HFFc6 (cell line): ENCODE results near the gene LIME1. TPM values are rescaled to one million over a fixed set of nuclear protein-coding genes. Genes with fewer than 3 reads are reported as not detected.

Experiments
- DNase-seq: peaks from one replicate; pipeline ENCODE4 v3.0.0-alpha.2; 2018
- H3K27ac Mint-ChIP-seq: 2 replicates; pipeline ENCODE4 v1.8.0; 2020; ENCODE audit warnings: mild to moderate bottlenecking, mixed read lengths
- H3K27me3 Mint-ChIP-seq: 2 replicates; pipeline ENCODE4 v1.8.0; 2021; ENCODE audit warnings: mild to moderate bottlenecking, moderate library complexity, mixed read lengths; ENCODE audit not compliant: insufficient read depth
- H3K36me3 Mint-ChIP-seq: 2 replicates; pipeline ENCODE4 v1.8.0; 2021; ENCODE audit warnings: low read depth, mixed read lengths
- H3K4me1 Mint-ChIP-seq: 2 replicates; pipeline ENCODE4 v1.8.0; 2020; ENCODE audit warnings: low read depth, mixed read lengths
- H3K4me3 Mint-ChIP-seq: 2 replicates; pipeline ENCODE4 v1.8.0; 2020; ENCODE audit warnings: mild to moderate bottlenecking, moderate library complexity, mixed read lengths
- H3K9me3 Mint-ChIP-seq: 2 replicates; pipeline ENCODE4 v1.8.0; 2020; ENCODE audit warnings: mild to moderate bottlenecking, mixed read lengths
- total RNA-seq, 6 experiments: library from RNA; stranded (reverse); fragmentation: NEBNext Ultra II Directional; extraction: Animal tissue kit (Norgen Biotek cat#: 25700); gene quantifications; 2 replicates in 1 of 6; 3 replicates in 5 of 6; pipeline ENCODE4 v1.2.3, GENCODE V29; 2021
- TF ChIP-seq, protein P1 (sequence below): fragments of 200-600 bp; sonication (generic); IDR thresholded peaks from 2 replicates; pipeline ENCODE4 v1.5.0; 2021; ENCODE audit warnings: antibody characterized with exemption, mild to moderate bottlenecking

Gene LIME1
- total RNA-seq, 6 experiments from 2014 or later, result 3.4 to 6.1 (median 4.6) TPM

DNA sequence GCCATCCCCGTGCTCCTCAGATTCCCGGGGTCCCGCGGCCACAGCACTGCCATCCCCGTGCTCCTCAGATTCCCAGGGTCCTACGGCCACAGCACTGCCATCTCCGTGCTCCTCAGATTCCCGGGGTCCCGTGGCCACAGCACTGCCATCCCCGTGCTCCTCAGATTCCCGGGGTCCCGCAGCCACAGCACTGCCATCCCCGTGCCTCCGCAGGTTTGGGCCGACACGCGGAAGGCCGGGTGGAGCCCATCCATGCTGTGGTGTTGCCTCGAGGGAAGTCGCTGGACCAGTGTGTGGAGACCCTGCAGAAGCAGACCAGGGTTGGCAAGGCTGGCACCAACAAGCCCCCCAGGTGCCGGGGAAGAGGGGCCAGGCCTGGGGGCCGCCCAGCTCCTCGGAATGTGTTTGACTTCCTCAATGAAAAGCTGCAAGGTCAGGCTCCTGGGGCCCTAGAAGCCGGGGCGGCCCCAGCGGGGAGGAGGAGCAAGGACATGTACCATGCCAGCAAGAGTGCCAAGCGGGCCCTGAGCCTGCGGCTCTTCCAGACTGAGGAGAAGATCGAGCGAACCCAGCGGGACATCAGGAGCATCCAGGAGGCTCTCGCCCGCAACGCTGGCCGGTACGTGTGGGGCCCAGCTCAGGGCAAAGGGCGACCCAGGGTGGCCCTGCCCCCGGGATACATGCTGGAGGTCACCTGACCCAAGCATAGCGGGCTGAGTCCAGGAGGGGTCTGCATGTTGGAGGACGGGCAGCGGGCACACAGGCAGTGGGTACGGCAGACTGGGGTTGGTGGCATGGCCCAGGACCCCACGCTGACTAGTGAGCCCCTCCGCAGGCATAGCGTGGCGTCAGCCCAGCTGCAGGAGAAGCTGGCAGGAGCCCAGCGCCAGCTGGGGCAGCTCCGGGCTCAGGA, 1.3 kb upstream of the LIME1 start:
- Mint-ChIP-seq H3K4me1 (no peaks in the 10 kb centered on the region), H3K27me3 (peaks cover 2% of the 10 kb centered on the region), H3K4me3 (no peak overlapping the region), H3K27ac (no peak overlapping the region), H3K36me3 (peaks cover 5% of the 10 kb centered on the region; the same call in 1 of the 2 replicates), H3K9me3 (no peaks in the 10 kb centered on the region)
- TF ChIP-seq, protein P1, sequence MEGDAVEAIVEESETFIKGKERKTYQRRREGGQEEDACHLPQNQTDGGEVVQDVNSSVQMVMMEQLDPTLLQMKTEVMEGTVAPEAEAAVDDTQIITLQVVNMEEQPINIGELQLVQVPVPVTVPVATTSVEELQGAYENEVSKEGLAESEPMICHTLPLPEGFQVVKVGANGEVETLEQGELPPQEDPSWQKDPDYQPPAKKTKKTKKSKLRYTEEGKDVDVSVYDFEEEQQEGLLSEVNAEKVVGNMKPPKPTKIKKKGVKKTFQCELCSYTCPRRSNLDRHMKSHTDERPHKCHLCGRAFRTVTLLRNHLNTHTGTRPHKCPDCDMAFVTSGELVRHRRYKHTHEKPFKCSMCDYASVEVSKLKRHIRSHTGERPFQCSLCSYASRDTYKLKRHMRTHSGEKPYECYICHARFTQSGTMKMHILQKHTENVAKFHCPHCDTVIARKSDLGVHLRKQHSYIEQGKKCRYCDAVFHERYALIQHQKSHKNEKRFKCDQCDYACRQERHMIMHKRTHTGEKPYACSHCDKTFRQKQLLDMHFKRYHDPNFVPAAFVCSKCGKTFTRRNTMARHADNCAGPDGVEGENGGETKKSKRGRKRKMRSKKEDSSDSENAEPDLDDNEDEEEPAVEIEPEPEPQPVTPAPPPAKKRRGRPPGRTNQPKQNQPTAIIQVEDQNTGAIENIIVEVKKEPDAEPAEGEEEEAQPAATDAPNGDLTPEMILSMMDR, result no peak
- DNase-seq, result no peak

DNA sequence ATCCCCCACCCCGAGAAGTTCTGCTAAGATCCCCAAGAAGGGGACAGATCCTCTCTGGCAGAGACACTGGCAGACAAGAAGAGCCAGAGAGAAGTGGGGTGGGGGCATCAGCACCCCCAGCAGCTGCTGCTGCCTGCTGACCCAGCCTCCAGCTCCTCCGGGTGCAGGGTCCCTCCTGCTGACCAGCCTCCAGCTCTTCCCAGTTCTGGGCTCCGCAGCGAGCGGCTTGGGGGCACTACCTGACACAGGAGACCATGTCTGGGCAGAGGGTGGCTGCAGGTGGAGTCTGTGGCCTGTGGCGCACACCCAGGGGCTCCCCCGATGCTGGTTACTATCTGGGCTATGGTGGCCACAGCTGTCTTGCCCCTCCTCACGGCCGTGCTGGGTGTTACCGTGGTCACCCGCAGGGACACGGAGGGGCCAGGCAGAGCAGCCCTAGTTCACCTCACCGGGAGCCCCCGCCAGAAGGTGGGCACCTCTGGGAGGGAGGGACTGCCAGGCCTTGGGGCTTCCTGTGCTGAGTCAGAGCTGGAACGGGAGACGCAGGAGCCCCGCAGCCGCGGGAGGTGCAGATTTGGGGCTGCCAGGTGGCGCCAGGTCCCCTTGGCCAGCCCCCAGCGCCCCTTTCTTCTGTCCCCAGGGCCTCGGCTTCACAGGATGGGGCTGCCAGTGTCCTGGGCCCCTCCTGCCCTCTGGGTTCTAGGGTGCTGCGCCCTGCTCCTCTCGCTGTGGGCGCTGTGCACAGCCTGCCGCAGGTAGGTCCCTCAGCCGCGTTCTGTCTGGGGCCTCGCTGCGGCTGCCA, 630 bp downstream of the LIME1 start:
- Mint-ChIP-seq H3K9me3 (no peaks in the 10 kb centered on the region), H3K36me3 (peaks cover 5% of the 10 kb centered on the region; the same call in 1 of the 2 replicates), H3K27me3 (peaks cover 2% of the 10 kb centered on the region), H3K27ac (no peak overlapping the region), H3K4me1 (no peaks in the 10 kb centered on the region), H3K4me3 (no peak overlapping the region)
- TF ChIP-seq, protein P1, result no peak
- DNase-seq, result no peak

DNA sequence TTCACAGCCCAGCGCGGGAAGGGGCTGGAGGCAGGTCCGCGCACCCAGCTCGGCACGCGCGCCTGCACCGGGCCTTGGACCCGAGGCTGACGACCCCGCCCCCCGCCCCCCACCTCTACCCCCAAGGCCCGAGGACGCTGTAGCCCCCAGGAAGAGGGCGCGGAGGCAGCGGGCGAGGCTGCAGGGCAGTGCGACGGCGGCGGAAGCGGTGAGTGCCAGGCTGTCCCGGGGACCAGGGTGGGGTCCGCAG, 1.2 kb downstream of the LIME1 start:
- H3K27ac Mint-ChIP-seq, result no peak overlapping the region
- DNase-seq, result no peak
- no peaks in the 10 kb centered on the region for H3K9me3 Mint-ChIP-seq
- peaks cover 2% of the 10 kb centered on the region for H3K27me3 Mint-ChIP-seq
- no peaks in the 10 kb centered on the region for H3K4me1 Mint-ChIP-seq
- peaks cover 5% of the 10 kb centered on the region; the same call in 1 of the 2 replicates for H3K36me3 Mint-ChIP-seq
- TF ChIP-seq, protein P1, result no peak
- H3K4me3 Mint-ChIP-seq, result no peak overlapping the region

DNA sequence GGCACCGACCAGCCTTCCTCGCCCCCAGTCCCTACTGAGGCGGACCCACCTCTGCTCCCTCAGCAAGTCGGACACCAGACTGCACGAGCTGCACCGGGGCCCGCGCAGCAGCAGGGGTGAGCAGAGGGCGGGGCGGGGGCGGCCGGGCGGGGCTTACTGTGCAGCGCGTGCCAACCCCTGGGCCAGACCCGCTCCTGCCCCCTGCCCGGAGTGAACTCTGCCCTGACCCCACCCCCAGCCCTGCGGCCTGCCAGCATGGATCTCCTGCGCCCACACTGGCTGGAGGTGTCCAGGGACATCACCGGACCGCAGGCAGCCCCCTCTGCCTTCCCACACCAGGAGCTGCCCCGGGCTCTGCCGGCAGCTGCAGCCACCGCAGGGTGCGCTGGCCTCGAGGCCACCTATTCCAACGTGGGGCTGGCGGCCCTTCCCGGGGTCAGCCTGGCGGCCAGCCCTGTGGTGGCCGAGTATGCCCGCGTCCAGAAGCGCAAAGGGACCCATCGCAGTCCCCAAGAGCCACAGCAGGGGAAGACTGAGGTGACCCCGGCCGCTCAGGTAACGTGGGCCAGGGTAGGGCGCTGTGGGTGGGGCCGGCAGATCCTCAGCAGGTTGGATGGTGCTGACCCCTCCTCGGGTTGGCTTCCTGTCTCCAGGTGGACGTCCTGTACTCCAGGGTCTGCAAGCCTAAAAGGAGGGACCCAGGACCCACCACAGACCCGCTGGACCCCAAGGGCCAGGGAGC, 1.7 kb downstream of the LIME1 start:
- no peak for DNase-seq
- H3K4me3 Mint-ChIP-seq, result no peak overlapping the region
- H3K9me3 Mint-ChIP-seq, result no peaks in the 10 kb centered on the region
- peaks cover 2% of the 10 kb centered on the region for H3K27me3 Mint-ChIP-seq
- H3K36me3 Mint-ChIP-seq, result peaks cover 5% of the 10 kb centered on the region; the same call in 1 of the 2 replicates
- no peak overlapping the region for H3K27ac Mint-ChIP-seq
- H3K4me1 Mint-ChIP-seq, result no peaks in the 10 kb centered on the region
- TF ChIP-seq, protein P1, result no peak

DNA sequence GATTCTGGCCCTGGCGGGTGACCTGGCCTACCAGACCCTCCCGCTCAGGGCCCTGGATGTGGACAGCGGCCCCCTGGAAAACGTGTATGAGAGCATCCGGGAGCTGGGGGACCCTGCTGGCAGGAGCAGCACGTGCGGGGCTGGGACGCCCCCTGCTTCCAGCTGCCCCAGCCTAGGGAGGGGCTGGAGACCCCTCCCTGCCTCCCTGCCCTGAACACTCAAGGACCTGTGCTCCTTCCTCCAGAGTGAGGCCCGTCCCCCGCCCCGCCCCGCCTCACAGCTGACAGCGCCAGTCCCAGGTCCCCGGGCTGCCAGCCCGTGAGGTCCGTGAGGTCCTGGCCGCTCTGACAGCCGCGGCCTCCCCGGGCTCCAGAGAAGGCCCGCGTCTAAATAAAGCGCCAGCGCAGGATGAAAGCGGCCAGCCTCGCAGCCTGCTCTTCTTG, 2.2 kb downstream of the LIME1 start:
- Mint-ChIP-seq H3K4me1 (no peaks in the 10 kb centered on the region), H3K36me3 (peaks cover 6% of the 10 kb centered on the region; the same call in 1 of the 2 replicates), H3K27me3 (peaks cover 2% of the 10 kb centered on the region), H3K27ac (no peak overlapping the region), H3K9me3 (no peaks in the 10 kb centered on the region), H3K4me3 (no peak overlapping the region)
- no peak for DNase-seq
- TF ChIP-seq, protein P1, result no peak; the same call in 1 of the 2 replicates
